Fibroblast of pulmonary artery (primary cell): ENCODE measurements around the gene CDK17.

Source experiments
- DNase-seq: peaks from one replicate; pipeline ENCODE4 v3.0.0-alpha.2; 2010; ENCODE audit warnings: low read depth
- H3K4me3 ChIP-seq: replicated peaks from 2 replicates; pipeline ENCODE4 v1.5.1; 2011; ENCODE audit warnings: low read depth, mild to moderate bottlenecking, control low read depth, low read length, moderate library complexity
- CTCF ChIP-seq: IDR thresholded peaks from 2 replicates; pipeline ENCODE4 v1.5.1; 2011; ENCODE audit warnings: mild to moderate bottlenecking, control low read depth, low read length, inconsistent platforms; ENCODE audit errors: missing control alignments

CDK17 gene

GRCh38 chr12:96399919-96400630, at the start of gene CDK17:
TSS of gene CDK17 (minus strand) at chr12:96400439. CDS start at chr12:96334836, 65,603 bp downstream.
- DNase-seq = peak; percentile 91
- peak within 1 kb of the TSS; percentile 73 for H3K4me3 ChIP-seq
- no peak for TF ChIP-seq CTCF

DNA sequence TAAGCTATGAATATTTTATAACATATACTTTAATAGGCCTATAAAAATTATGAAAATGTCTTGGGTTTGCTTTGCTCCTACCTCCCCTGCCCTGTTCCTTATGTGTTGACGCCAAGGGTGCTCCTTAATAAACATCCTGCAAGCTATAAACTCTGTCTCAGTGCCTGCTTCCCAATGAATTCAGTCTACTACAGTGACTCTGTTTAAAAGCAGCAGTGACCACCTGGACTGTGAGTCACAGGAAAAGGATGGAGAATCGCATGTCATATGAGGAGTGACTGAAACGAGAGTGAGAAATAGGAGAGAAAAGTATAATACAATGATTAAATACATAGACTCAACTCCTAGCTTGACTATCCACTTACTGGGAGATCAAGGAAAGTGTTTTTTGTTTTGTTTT, 48.1 kb upstream of the CDK17 start:
- H3K4me3 ChIP-seq = no peak overlapping the region
- TF ChIP-seq CTCF = no peak
- DNase-seq = peak; percentile 77

- H3K4me3 ChIP-seq = no peak overlapping the region
- no peak for DNase-seq
- no peak for TF ChIP-seq CTCF
These were observed 47.0 kb upstream of the CDK17 start for GRCh38 chr12:96447256-96447655.

DNA sequence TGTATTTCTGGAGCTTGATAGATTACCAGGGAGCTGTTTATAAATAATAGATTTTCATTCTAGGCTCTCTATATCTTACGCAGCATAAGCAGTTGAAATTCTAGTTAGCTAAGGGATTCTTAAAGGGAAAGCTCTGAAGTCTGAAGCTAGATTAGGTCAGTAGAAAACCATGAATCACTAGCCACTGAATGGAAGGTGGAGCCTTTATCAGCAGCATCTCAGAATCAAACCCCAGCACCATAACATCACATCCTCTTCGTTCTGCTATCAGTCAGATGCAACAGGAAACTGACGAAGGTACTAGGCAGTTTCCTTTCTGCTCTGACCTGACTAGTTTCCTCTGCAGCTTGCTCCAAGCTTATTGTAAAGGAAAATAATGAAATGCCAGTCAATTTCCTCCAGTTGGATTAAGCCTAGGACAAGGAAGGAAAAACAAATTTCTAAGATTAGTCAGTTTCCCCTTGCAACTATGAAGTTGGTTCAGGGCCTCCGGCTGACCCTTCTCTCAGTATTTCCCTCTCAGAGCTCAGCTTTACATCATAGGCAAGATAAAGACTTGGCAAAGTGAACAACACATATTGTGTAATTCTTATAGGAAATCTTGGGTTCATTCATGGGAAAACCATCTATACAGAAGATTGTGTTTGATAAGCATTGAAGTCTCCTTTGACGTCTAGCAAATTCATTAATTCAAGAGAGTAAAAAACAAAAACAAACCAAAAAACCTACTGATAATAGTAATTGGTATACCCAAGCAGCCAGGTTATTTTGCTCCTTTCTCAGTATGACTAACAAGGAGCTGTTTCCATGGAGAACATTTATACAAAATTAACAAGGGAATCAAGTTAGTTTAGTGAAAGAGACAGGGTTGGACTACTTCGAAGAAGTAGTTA, 45.7 kb upstream of the CDK17 start:
- H3K4me3 ChIP-seq = peak overlapping the region; percentile 34
- peak; percentile 100 for DNase-seq
- no peak for TF ChIP-seq CTCF

DNA sequence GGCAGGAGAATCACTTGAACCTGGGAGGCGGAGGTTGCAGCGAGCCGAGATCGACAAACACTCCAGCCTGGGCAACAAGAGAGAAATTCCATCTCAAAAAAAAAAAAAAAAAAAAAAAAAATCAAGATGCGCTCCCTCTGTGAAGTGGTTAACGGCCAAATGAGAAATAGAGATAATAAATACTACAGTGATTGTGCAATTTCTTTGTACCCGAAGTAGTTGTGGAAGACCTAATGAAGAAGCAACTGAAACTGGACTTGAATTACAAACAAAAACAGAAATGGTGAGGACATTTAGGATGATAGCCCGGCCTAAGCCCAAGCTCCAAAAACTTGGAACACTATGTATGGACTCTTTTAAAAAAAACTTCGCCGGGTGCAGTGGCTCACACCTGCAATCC, 44.2 kb upstream of the CDK17 start:
- no peak for DNase-seq
- no peak for TF ChIP-seq CTCF

DNA sequence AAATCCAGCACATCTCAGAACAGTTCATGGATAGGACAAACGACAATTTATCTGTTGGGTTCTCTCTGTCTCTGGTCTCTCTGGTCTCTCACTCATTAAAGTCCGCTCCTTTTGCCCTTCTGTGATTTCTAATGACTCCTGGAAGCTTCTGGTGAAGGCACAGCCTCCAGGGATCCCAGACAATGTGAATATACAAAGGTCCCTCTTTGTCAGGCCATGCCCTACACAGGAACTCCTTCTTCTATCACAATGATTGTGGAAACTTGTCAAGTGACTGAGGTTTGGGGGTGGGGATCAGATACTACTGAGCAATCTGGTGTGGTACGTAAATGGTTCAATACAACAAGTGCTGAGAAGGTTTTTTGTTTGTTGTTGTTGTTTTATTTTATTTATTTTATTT, 42.7 kb upstream of the CDK17 start:
- no peak for TF ChIP-seq CTCF
- DNase-seq = no peak
- H3K4me3 ChIP-seq = no peak overlapping the region

More for the DNA sequence above, 44.2 kb upstream of the CDK17 start:
- H3K4me3 ChIP-seq = no peak overlapping the region
